HEK293 (cell line): ENCODE results near the gene FLG.

ENCODE experiments used
- CTCF ChIP-seq: fragments of 450-650 bp; formaldehyde crosslinking; IDR thresholded peaks from 2 replicates; pipeline ENCODE4 v1.5.1; 2016; ENCODE audit warnings: missing biosample characterization, missing genetic modification characterization
- ZNF654 ChIP-seq: fragments of 450-650 bp; formaldehyde crosslinking; IDR thresholded peaks from 2 replicates; pipeline ENCODE4 v1.5.1; 2016; ENCODE audit warnings: low read depth, missing biosample characterization, missing genetic modification characterization

GRCh38 chr1:152335399-152335798 is 10.4 kb upstream of the FLG start:
- TF ChIP-seq ZNF654: no peak
- no peak for TF ChIP-seq CTCF
